Glutamatergic neuron (in vitro differentiated cells): ENCODE results near the gene SERPINH1. TPM values are rescaled to one million over a fixed set of nuclear protein-coding genes. Genes with fewer than 3 reads are reported as not detected.

Experiments used
- DNase-seq: peaks from one replicate; pipeline ENCODE4 v3.0.0; 2022
- H3K27ac Mint-ChIP-seq: one replicate; pipeline ENCODE4 v1.8.0; 2020; ENCODE audit warnings: mild to moderate bottlenecking, mixed read lengths, inconsistent platforms; ENCODE audit not compliant: unreplicated experiment
- H3K27me3 Mint-ChIP-seq: one replicate; pipeline ENCODE4 v1.8.0; 2020; ENCODE audit warnings: mild to moderate bottlenecking, moderate library complexity, mixed read lengths, inconsistent platforms; ENCODE audit not compliant: unreplicated experiment
- H3K36me3 Mint-ChIP-seq: one replicate; pipeline ENCODE4 v1.8.0; 2020; ENCODE audit warnings: mild to moderate bottlenecking, mixed read lengths, inconsistent platforms; ENCODE audit not compliant: unreplicated experiment
- H3K4me1 Mint-ChIP-seq: one replicate; pipeline ENCODE4 v1.8.0; 2020; ENCODE audit warnings: mild to moderate bottlenecking, low read depth, mixed read lengths, inconsistent platforms; ENCODE audit not compliant: unreplicated experiment
- H3K4me3 Mint-ChIP-seq: one replicate; pipeline ENCODE4 v1.8.0; 2020; ENCODE audit warnings: mild to moderate bottlenecking, mixed read lengths, inconsistent platforms; ENCODE audit not compliant: unreplicated experiment
- H3K9me3 Mint-ChIP-seq: one replicate; pipeline ENCODE4 v1.8.0; 2020; ENCODE audit warnings: mild to moderate bottlenecking, moderate library complexity, mixed read lengths, inconsistent platforms; ENCODE audit not compliant: unreplicated experiment
- CTCF ChIP-seq: fragments of 200-600 bp; sonication (generic); IDR thresholded peaks from one replicate; pipeline ENCODE4 v1.5.0; 2021; ENCODE audit not compliant: partially characterized antibody, unreplicated experiment
- total RNA-seq: library from RNA; stranded (reverse); fragmentation: NEBNext Ultra II Directional; extraction: Animal tissue kit (Norgen Biotek cat#: 25700); gene quantifications from one replicate; pipeline ENCODE4 v1.2.1, GENCODE V29; 2021; ENCODE audit not compliant: unreplicated experiment

Gene SERPINH1
- total RNA-seq, 1 donor from 2014 or later = 35.0 TPM

- Mint-ChIP-seq H3K4me3 (no peak overlapping the region), H3K4me1 (peaks cover 19% of the 10 kb centered on the region), H3K9me3 (peaks cover 7% of the 10 kb centered on the region), H3K27me3 (peaks cover 10% of the 10 kb centered on the region), H3K27ac (no peak overlapping the region), H3K36me3 (no peaks in the 10 kb centered on the region)
- TF ChIP-seq CTCF = no peak
- no peak for DNase-seq
These were observed 1.4 kb upstream of the SERPINH1 start for GRCh38 chr11:75560644-75561043.

- H3K36me3 Mint-ChIP-seq = no peaks in the 10 kb centered on the region
- no peak for TF ChIP-seq CTCF
- H3K4me3 Mint-ChIP-seq = peak overlapping the region; percentile 96
- peak overlapping the region; percentile 83 for H3K27ac Mint-ChIP-seq
- H3K9me3 Mint-ChIP-seq = peaks cover 7% of the 10 kb centered on the region
- no peak for DNase-seq
- H3K4me1 Mint-ChIP-seq = peaks cover 19% of the 10 kb centered on the region
- peaks cover 10% of the 10 kb centered on the region for H3K27me3 Mint-ChIP-seq
These were observed 516 bp upstream of the SERPINH1 start for GRCh38 chr11:75561426-75562047.

GRCh38 chr11:75562836-75563484 is 907 bp downstream of the SERPINH1 start:
- no peak for TF ChIP-seq CTCF
- peak; percentile 80 for DNase-seq
- Mint-ChIP-seq H3K9me3 (peaks cover 7% of the 10 kb centered on the region), H3K4me3 (peak overlapping the region; percentile 96), H3K4me1 (peaks cover 19% of the 10 kb centered on the region), H3K36me3 (no peaks in the 10 kb centered on the region), H3K27me3 (peaks cover 10% of the 10 kb centered on the region), H3K27ac (peak overlapping the region; percentile 100)

GRCh38 chr11:75563501-75563977 is 1.5 kb downstream of the SERPINH1 start:
- no peak for TF ChIP-seq CTCF
- H3K27ac Mint-ChIP-seq = peak overlapping the region; percentile 100
- H3K36me3 Mint-ChIP-seq = no peaks in the 10 kb centered on the region
- no peak for DNase-seq
- H3K9me3 Mint-ChIP-seq = peaks cover 6% of the 10 kb centered on the region
- peak overlapping the region; percentile 96 for H3K4me3 Mint-ChIP-seq
- H3K27me3 Mint-ChIP-seq = peaks cover 10% of the 10 kb centered on the region
- H3K4me1 Mint-ChIP-seq = peaks cover 19% of the 10 kb centered on the region

- Mint-ChIP-seq H3K36me3 (no peaks in the 10 kb centered on the region), H3K4me3 (peak overlapping the region; percentile 96), H3K27me3 (peaks cover 10% of the 10 kb centered on the region), H3K27ac (peak overlapping the region; percentile 100), H3K9me3 (peaks cover 7% of the 10 kb centered on the region), H3K4me1 (peaks cover 19% of the 10 kb centered on the region)
- TF ChIP-seq CTCF = peak; percentile 70
- DNase-seq = peak; percentile 90
These were observed 2.0 kb downstream of the SERPINH1 start for GRCh38 chr11:75563978-75564552.
